ENCODE data around the gene GGN. TPM values are rescaled to one million over a fixed set of nuclear protein-coding genes. Genes with fewer than 3 reads are reported as not detected.
"Not testable (repeated sequence)": the region's sequence is repeated elsewhere in the genome, so short reads cannot be mapped to it uniquely, and the experiment has no call there.

Gene GGN
- total RNA-seq, 8 experiments from 2014 or later = 0.41 to 3.2 (median 1.5) TPM

- H3K4me3 ChIP-seq = no peak overlapping the region
- in situ Hi-C loops (cut with MboI; ENCODE audit: low pct_unique_long_range_greater_than_20kb in 2 of 9, low sequenced_read_pairs in 9 of 9, unreplicated experiment in 9 of 9) = loop anchor here in 6 of 9 experiments (25.0 kb wide), 3 partner anchors 213 to 513 kb away; partner anchors contain the start of genes CCER2 (in 3 of the 6), ACTN4 (in 2 of the 6), MRPS12 (in 1 of the 6) and SARS2 (in 1 of the 6)
- WGBS, 10 experiments = 0 to 82% (median 39%) methylated on average over 1 to 2 of the region's 5 CpGs; no CpG with 5 or more reads in 6 of the 10 experiments
- peaks cover 5 to 8% of the 10 kb centered on the region in 2 donors for H3K4me1 ChIP-seq (replicated peaks in 1 of 2)
- no peak for ATAC-seq (replicated peaks in 6 of 8)
- H3K27ac ChIP-seq = no peak overlapping the region
These were observed 36.4 kb upstream of the GGN start for GRCh38 chr19:38424272-38424671.

- no peak overlapping the region for H3K27ac ChIP-seq
- peaks cover 11 to 17% of the 10 kb centered on the region in 2 donors for H3K4me1 ChIP-seq (replicated peaks in 1 of 2)
- 40 to 100% (median 71%) methylated on average over 1 to 5 of the region's 7 CpGs; no CpG with 5 or more reads in 2 of the 10 experiments for WGBS, 10 experiments
- in situ Hi-C loops (cut with MboI; ENCODE audit: low pct_unique_long_range_greater_than_20kb in 2 of 9, low sequenced_read_pairs in 9 of 9, unreplicated experiment in 9 of 9) = loop anchor here in 6 of 9 experiments (25.0 kb wide), 3 partner anchors 215 to 515 kb away; partner anchors contain the start of genes CCER2 (in 3 of the 6), ACTN4 (in 2 of the 6), MRPS12 (in 1 of the 6) and SARS2 (in 1 of the 6)
- no peak overlapping the region for H3K4me3 ChIP-seq
- ATAC-seq (replicated peaks in 6 of 8) = peak in 1 of 8 experiments; percentile 10
These were observed 34.6 kb upstream of the GGN start for GRCh38 chr19:38422438-38422837.

- no peak for ATAC-seq (replicated peaks in 6 of 8)
- Histone ChIP-seq H3K27ac (no peak overlapping the region), H3K4me3 (no peak overlapping the region), H3K4me1 (replicated peaks in 1 of 2) (peaks cover 11 to 17% of the 10 kb centered on the region in 2 donors)
- 56 to 87% (median 80%) methylated on average over 1 to 13 of the region's 14 CpGs; no CpG with 5 or more reads in 3 of the 10 experiments for WGBS, 10 experiments
- in situ Hi-C loops (cut with MboI; ENCODE audit: low pct_unique_long_range_greater_than_20kb in 2 of 9, low sequenced_read_pairs in 9 of 9, unreplicated experiment in 9 of 9) = loop anchor here in 6 of 9 experiments (25.0 kb wide), 3 partner anchors 215 to 515 kb away; partner anchors contain the start of genes CCER2 (in 3 of the 6), ACTN4 (in 2 of the 6), MRPS12 (in 1 of the 6) and SARS2 (in 1 of the 6)
These were observed 34.0 kb upstream of the GGN start for GRCh38 chr19:38421856-38422255.

GRCh38 chr19:38420935-38421334, 33.1 kb upstream of the GGN start:
- Histone ChIP-seq H3K4me3 (no peak overlapping the region), H3K27ac (no peak overlapping the region), H3K4me1 (replicated peaks in 1 of 2) (peaks cover 7 to 14% of the 10 kb centered on the region in 2 donors)
- ATAC-seq (replicated peaks in 6 of 8) = no peak
- in situ Hi-C loops (cut with MboI; ENCODE audit: low pct_unique_long_range_greater_than_20kb in 2 of 9, low sequenced_read_pairs in 9 of 9, unreplicated experiment in 9 of 9) = loop anchor here in 6 of 9 experiments (25.0 kb wide), 3 partner anchors 216 to 516 kb away; partner anchors contain the start of genes CCER2 (in 3 of the 6), ACTN4 (in 2 of the 6), MRPS12 (in 1 of the 6) and SARS2 (in 1 of the 6)
- WGBS, 10 experiments = 82 to 100% methylated on average over 1 to 2 of the region's 9 CpGs; no CpG with 5 or more reads in 8 of the 10 experiments

- Histone ChIP-seq H3K4me1 (replicated peaks in 1 of 2) (peaks cover 6 to 9% of the 10 kb centered on the region in 2 donors), H3K4me3 (peak overlapping the region in 4 of 5 donors; percentile 4 to 19 (median 16)), H3K27ac (no peak overlapping the region)
- WGBS, 10 experiments = 0 to 100% (median 64%) methylated on average over 1 to 5 of the region's 49 CpGs; no CpG with 5 or more reads in 5 of the 10 experiments
- in situ Hi-C loops (cut with MboI; ENCODE audit: low pct_unique_long_range_greater_than_20kb in 2 of 9, low sequenced_read_pairs in 9 of 9, unreplicated experiment in 9 of 9) = loop anchor here in 6 of 9 experiments (25.0 kb wide), 3 partner anchors 219 to 519 kb away; partner anchors contain the start of genes CCER2 (in 3 of the 6), ACTN4 (in 2 of the 6), MRPS12 (in 1 of the 6) and SARS2 (in 1 of the 6)
- peak; percentile 68 to 94 (median 78) for ATAC-seq (replicated peaks in 6 of 8)
These were observed 30.0 kb upstream of the GGN start for GRCh38 chr19:38417544-38418506.

GRCh38 chr19:38417146-38417543, 29.3 kb upstream of the GGN start:
- no peak overlapping the region for H3K4me3 ChIP-seq
- no peak for ATAC-seq (replicated peaks in 6 of 8)
- in situ Hi-C loops (cut with MboI; ENCODE audit: low pct_unique_long_range_greater_than_20kb in 2 of 9, low sequenced_read_pairs in 9 of 9, unreplicated experiment in 9 of 9) = loop anchor here in 6 of 9 experiments (25.0 kb wide), 3 partner anchors 220 to 520 kb away; partner anchors contain the start of genes CCER2 (in 3 of the 6), ACTN4 (in 2 of the 6), MRPS12 (in 1 of the 6) and SARS2 (in 1 of the 6)
- WGBS, 10 experiments = 0 to 100% (median 80%) methylated on average over 1 to 8 of the region's 8 CpGs; no CpG with 5 or more reads in 3 of the 10 experiments
- peaks cover 6 to 9% of the 10 kb centered on the region in 2 donors for H3K4me1 ChIP-seq (replicated peaks in 1 of 2)
- H3K27ac ChIP-seq = no peak overlapping the region

GRCh38 chr19:38413416-38413815, 25.6 kb upstream of the GGN start:
- 70 to 100% (median 95%) methylated on average over 1 to 4 of the region's 6 CpGs; no CpG with 5 or more reads in 7 of the 10 experiments for WGBS, 10 experiments
- Histone ChIP-seq H3K27ac (no peak overlapping the region), H3K4me1 (replicated peaks in 1 of 2) (peaks cover 5 to 9% of the 10 kb centered on the region in 2 donors), H3K4me3 (no peak overlapping the region)
- in situ Hi-C loops (cut with MboI; ENCODE audit: low pct_unique_long_range_greater_than_20kb in 2 of 9, low sequenced_read_pairs in 9 of 9, unreplicated experiment in 9 of 9) = loop anchor here in 6 of 9 experiments (25.0 kb wide), 3 partner anchors 224 to 524 kb away; partner anchors contain the start of genes CCER2 (in 3 of the 6), ACTN4 (in 2 of the 6), MRPS12 (in 1 of the 6) and SARS2 (in 1 of the 6)
- no peak for ATAC-seq (replicated peaks in 6 of 8)

- H3K4me3 ChIP-seq = no peak overlapping the region
- WGBS, 10 experiments = 44 to 87% (median 74%) methylated on average over 3 of the region's 11 CpGs; no CpG with 5 or more reads in 6 of the 10 experiments
- no peak overlapping the region for H3K27ac ChIP-seq
- H3K4me1 ChIP-seq (replicated peaks in 1 of 2) = peaks cover under 1 to 5% of the 10 kb centered on the region in 2 donors
- ATAC-seq (replicated peaks in 6 of 8) = no peak
- in situ Hi-C loops (cut with MboI; ENCODE audit: low pct_unique_long_range_greater_than_20kb in 2 of 9, low sequenced_read_pairs in 9 of 9, unreplicated experiment in 9 of 9) = loop anchor here in 6 of 9 experiments (25.0 kb wide), 3 partner anchors 224 to 524 kb away; partner anchors contain the start of genes CCER2 (in 3 of the 6), ACTN4 (in 2 of the 6), MRPS12 (in 1 of the 6) and SARS2 (in 1 of the 6)
These were observed 25.1 kb upstream of the GGN start for GRCh38 chr19:38412961-38413360.

GRCh38 chr19:38412491-38412890, 24.7 kb upstream of the GGN start:
- Histone ChIP-seq H3K4me3 (no peak overlapping the region), H3K4me1 (replicated peaks in 1 of 2) (peaks cover 0 to under 1% of the 10 kb centered on the region in 2 donors), H3K27ac (no peak overlapping the region)
- in situ Hi-C loops (cut with MboI; ENCODE audit: low pct_unique_long_range_greater_than_20kb in 2 of 9, low sequenced_read_pairs in 9 of 9, unreplicated experiment in 9 of 9) = loop anchor here in 6 of 9 experiments (25.0 kb wide), 3 partner anchors 225 to 525 kb away; partner anchors contain the start of genes CCER2 (in 3 of the 6), ACTN4 (in 2 of the 6), MRPS12 (in 1 of the 6) and SARS2 (in 1 of the 6)
- 64 to 100% (median 100%) methylated on average over 2 to 5 of the region's 8 CpGs; no CpG with 5 or more reads in 7 of the 10 experiments for WGBS, 10 experiments
- ATAC-seq (replicated peaks in 6 of 8) = no peak

GRCh38 chr19:38411898-38412297, 24.1 kb upstream of the GGN start:
- H3K4me3 ChIP-seq; ATAC-seq (replicated peaks in 6 of 8); H3K27ac ChIP-seq; H3K4me1 ChIP-seq (replicated peaks in 1 of 2): not testable (repeated sequence)
- WGBS, 10 experiments = 33 to 92% (median 72%) methylated on average over 1 to 3 of the region's 5 CpGs; no CpG with 5 or more reads in 2 of the 10 experiments
- in situ Hi-C loops (cut with MboI; ENCODE audit: low pct_unique_long_range_greater_than_20kb in 2 of 9, low sequenced_read_pairs in 9 of 9, unreplicated experiment in 9 of 9) = loop anchor here in 6 of 9 experiments (25.0 kb wide), 3 partner anchors 225 to 525 kb away; partner anchors contain the start of genes CCER2 (in 3 of the 6), ACTN4 (in 2 of the 6), MRPS12 (in 1 of the 6) and SARS2 (in 1 of the 6)

- in situ Hi-C loops (cut with MboI; ENCODE audit: low pct_unique_long_range_greater_than_20kb in 2 of 9, low sequenced_read_pairs in 9 of 9, unreplicated experiment in 9 of 9) = loop anchor here in 6 of 9 experiments (25.0 kb wide), 3 partner anchors 226 to 526 kb away; partner anchors contain the start of genes CCER2 (in 3 of the 6), ACTN4 (in 2 of the 6), MRPS12 (in 1 of the 6) and SARS2 (in 1 of the 6)
- Histone ChIP-seq H3K4me3 (no peak overlapping the region), H3K27ac (no peak overlapping the region), H3K4me1 (replicated peaks in 1 of 2) (no peaks in the 10 kb centered on the region)
- no peak for ATAC-seq (replicated peaks in 6 of 8)
- 67 to 100% (median 84%) methylated on average over 2 to 9 of the region's 13 CpGs; no CpG with 5 or more reads in 2 of the 10 experiments for WGBS, 10 experiments
These were observed 23.3 kb upstream of the GGN start for GRCh38 chr19:38411041-38411712.
